GM12875 (cell line): Measurements from ENCODE around the gene MYH15.

Source experiments
- H3K4me3 ChIP-seq: one replicate; pipeline ENCODE4 v1.5.1; 2011; ENCODE audit warnings: low read depth, low read length, control low read depth
- CTCF ChIP-seq: IDR thresholded peaks from 2 replicates; pipeline ENCODE4 v1.5.1; 2011; ENCODE audit warnings: low read depth, mild to moderate bottlenecking, control low read depth, inconsistent platforms, low read length, moderate library complexity, borderline replicate concordance; ENCODE audit not compliant: insufficient read depth

The MYH15 gene

GRCh38 chr3:108525256-108525655, 14.9 kb upstream of the MYH15 start:
- no peak for TF ChIP-seq CTCF
- H3K4me3 ChIP-seq = no peak overlapping the region

GRCh38 chr3:108524537-108524936, 14.1 kb upstream of the MYH15 start:
- TF ChIP-seq CTCF = no peak
- no peak overlapping the region for H3K4me3 ChIP-seq

GRCh38 chr3:108518895-108519294, 8.5 kb upstream of the MYH15 start:
- H3K4me3 ChIP-seq = no peak overlapping the region
- TF ChIP-seq CTCF = no peak

GRCh38 chr3:108516881-108517280, 6.5 kb upstream of the MYH15 start:
- no peak for TF ChIP-seq CTCF

GRCh38 chr3:108513961-108514360, 3.6 kb upstream of the MYH15 start:
- TF ChIP-seq CTCF = no peak

More at GRCh38 chr3:108516881-108517280, 6.5 kb upstream of the MYH15 start:
- no peak overlapping the region for H3K4me3 ChIP-seq

GRCh38 chr3:108512671-108513070, 2.3 kb upstream of the MYH15 start:
- TF ChIP-seq CTCF = no peak
- H3K4me3 ChIP-seq = no peak overlapping the region

More at GRCh38 chr3:108513961-108514360, 3.6 kb upstream of the MYH15 start:
- H3K4me3 ChIP-seq = no peak overlapping the region

GRCh38 chr3:108511490-108511889, 1.1 kb upstream of the MYH15 start:
- TF ChIP-seq CTCF = no peak
- H3K4me3 ChIP-seq = no peak overlapping the region
